HS-27A (cell line): Measurements from ENCODE around the gene CARMIL1.

Experiments
- DNase-seq: peaks from one replicate; pipeline ENCODE4 v3.0.0-alpha.2; 2012; ENCODE audit warnings: low read depth, missing footprints

Gene CARMIL1

DNA sequence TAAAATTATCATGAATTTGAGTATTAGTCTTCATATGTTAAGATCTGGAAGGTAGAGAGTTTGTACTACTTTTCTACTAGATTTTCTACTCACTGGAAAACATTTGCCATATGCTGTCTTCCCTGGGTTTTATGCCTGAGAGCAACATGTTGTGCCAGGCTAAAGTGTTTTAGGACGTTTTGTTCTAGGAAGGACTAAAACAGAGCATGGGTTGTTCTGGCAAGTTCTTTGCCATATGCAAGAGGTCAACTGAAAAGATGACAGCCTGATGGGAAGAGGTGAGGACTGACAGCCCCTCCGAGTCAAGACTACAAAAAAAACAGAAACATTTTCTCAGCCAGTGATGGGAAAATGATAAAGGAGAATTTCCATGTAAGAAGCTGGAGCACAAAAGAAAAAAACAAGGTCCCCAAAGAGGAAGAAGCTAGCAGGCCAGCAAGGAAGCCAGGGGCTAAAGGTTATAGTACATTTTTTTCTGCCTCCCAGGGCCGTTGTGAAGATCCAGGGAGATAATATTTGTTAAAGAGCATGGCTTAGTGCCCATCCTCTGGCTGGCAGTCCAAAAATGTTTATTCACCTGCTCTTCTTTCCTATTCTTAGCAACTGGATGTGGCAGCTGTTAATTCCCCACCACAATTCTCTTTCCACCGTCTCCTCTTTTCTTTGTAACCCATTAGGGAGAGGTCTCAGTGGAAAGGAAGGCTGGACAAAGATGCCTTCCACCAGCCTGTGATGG, 380.6 kb downstream of the CARMIL1 start:
- DNase-seq: no peak

DNA sequence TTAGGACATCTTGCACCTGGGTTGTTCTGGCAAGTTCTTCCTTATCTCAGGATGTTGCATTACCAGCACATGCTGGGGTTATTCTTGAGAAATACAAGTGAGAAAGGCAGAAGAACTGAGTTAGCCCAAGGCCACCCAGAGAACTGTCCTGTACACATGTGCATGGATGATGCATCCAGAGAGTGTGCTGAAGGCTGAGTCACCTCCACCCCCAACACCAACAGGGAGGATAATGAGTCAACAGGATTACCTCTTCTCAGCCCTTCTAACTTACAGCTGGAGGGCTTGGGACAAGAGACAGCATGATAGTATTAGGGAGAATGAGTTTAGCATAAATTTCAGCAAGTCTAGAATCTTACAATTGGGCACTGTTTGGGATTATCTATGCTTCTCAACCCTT, 381.3 kb downstream of the CARMIL1 start:
- DNase-seq: peak; percentile 38

DNA sequence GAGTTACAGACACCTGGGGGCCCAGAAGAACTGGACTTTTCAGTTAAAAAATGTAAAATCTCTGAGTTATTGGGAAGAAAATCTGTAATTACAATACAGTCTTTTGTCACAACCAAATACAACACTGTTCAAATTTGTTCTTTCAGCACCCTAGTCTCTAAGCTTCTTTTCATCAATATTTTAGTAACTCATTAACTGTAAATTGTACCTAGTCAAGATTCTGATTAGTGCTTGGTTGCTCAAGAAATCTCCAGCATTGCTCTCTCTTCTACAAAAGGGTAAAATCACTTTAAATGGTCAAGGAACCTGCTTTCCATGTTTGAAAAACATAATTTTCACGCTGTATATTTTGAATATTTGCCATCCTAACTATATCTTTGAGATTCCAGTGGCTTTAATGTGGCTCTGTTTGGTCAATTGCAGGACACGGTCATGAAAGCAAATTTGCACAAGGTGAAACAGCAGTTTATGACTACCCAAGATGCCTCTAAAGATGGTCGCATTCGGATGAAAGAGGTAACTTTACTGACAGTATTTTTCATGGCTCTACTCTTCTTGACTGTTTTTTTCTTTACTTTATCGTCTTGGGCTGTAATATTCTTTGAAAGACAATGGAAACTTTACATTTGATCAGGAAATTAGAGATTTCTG, 382.1 kb downstream of the CARMIL1 start:
- no peak for DNase-seq

GRCh38 chr6:25665455-25665854, 386.3 kb downstream of the CARMIL1 start:
- DNase-seq: no peak

DNA sequence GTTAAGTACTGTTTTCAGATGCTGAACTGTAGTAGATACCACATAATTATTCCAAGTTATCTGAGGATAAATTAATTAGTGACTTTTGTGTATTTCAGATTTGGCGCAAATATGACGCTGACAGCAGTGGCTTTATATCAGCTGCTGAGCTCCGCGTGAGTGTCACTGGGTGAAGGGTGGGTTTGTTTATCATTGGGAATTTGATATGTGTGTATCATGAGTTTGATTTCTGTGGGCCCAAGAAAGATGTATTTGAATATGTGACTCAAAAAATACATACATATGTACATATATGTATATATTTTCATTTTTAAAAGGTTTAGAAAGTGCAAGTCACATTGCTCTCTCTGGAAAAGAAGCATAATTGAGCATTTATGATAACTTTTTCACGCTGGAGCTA, 390.2 kb downstream of the CARMIL1 start:
- DNase-seq: no peak
